ENCODE results near the gene MIGA2.

The MIGA2 gene

DNA sequence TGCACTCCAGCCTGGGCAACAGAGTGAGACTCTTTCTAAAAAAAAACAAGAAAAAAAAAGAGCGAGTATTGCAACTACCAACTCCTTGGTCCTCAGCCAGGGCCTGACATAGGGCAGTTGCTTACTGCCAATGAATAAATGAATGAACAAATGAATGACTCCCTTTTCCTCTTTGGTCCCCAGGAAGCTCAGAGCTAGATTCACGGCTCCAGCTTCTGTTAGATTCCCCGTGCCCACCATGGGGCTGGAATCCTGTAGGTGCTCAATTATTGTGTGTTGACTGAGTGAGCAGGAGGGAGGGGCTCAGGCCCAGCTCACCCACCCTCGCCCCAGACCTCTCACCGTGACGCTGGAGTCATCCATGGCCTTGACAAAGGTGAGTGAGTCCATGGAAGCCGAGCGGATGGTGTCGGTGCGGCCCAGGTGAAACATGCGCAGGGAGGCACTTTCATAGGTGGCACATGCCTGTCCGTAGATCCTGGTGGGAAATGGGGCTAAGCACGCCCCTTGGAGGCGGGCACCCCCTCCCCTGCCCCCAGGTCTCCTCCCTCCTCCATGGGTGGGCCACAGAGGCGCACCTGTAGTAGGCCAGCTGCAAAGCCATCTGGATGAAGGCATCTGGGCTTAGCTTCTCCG, 61.4 kb downstream of the MIGA2 start:
- no peak for TF ChIP-seq ZFX (IDR thresholded peaks at IDR 0.05; ENCODE audit: borderline replicate concordance)
- TF ChIP-seq, protein P1, sequence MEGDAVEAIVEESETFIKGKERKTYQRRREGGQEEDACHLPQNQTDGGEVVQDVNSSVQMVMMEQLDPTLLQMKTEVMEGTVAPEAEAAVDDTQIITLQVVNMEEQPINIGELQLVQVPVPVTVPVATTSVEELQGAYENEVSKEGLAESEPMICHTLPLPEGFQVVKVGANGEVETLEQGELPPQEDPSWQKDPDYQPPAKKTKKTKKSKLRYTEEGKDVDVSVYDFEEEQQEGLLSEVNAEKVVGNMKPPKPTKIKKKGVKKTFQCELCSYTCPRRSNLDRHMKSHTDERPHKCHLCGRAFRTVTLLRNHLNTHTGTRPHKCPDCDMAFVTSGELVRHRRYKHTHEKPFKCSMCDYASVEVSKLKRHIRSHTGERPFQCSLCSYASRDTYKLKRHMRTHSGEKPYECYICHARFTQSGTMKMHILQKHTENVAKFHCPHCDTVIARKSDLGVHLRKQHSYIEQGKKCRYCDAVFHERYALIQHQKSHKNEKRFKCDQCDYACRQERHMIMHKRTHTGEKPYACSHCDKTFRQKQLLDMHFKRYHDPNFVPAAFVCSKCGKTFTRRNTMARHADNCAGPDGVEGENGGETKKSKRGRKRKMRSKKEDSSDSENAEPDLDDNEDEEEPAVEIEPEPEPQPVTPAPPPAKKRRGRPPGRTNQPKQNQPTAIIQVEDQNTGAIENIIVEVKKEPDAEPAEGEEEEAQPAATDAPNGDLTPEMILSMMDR (IDR thresholded peaks at IDR 0.05), result no peak
- no peak overlapping the region for H3K27ac ChIP-seq

DNA sequence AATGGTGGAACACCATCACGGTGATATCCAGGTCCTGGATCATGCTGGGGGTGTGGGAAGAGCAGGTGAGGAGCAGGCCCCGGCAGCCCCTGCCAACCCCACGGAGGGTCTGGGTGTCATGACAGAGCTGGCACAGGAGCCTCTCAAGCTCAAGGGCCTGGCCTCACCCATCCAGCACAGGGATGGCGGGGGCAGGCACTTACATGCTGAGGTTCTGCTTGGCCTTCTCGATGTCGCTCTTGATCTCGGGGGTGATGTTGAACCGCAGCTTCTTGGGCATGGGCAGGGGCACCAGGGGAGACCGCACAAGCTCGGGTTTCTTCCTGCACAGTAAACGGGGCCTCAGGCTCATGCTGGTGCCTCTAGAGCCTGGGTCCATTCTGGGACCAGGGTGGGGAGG, 61.9 kb downstream of the MIGA2 start:
- H3K27ac ChIP-seq, result no peak overlapping the region
- no peak for TF ChIP-seq ZFX (IDR thresholded peaks at IDR 0.05; ENCODE audit: borderline replicate concordance)
- TF ChIP-seq, protein P1 (IDR thresholded peaks at IDR 0.05), result no peak

DNA sequence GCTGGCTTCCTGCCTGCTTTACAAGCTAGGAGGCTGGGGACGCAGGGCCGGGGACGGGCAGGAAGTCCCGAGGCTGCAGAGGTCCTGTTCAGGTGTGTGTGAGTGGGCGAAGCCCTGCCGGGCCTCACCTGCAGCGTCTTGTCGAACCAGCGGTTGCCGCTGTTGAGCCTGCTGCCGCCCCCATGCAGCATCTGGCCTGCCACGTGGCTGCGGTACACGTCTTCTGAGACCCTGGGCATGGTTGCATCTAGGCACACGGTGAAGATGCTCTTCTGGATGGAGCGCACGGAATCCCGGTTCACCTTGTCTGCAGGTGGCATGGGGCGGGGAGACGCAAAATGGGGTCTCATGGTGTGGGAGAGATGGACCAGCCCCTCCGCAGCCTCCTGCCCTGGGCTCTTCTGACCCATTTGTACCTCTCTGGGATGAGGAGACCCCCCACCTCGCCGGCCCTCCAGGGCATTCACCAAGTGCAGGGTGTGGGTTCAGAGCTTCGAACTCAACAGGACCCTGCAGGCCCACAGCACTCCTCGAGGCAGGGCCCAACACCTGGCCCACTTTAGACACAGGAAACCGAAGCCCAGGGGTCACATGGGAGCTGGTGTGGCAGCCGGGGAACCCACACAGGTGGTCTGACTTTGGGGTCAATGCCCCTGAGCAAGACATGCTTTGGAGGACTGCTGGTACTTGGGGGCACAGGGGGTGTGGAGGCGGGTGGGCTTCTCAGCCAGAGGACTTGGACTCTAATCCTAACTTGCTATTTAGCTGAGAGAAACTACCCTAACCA, 64.2 kb downstream of the MIGA2 start:
- no peak overlapping the region for H3K27ac ChIP-seq
- TF ChIP-seq, protein P1 (IDR thresholded peaks at IDR 0.05), result no peak
- no peak for TF ChIP-seq ZFX (IDR thresholded peaks at IDR 0.05; ENCODE audit: borderline replicate concordance)

DNA sequence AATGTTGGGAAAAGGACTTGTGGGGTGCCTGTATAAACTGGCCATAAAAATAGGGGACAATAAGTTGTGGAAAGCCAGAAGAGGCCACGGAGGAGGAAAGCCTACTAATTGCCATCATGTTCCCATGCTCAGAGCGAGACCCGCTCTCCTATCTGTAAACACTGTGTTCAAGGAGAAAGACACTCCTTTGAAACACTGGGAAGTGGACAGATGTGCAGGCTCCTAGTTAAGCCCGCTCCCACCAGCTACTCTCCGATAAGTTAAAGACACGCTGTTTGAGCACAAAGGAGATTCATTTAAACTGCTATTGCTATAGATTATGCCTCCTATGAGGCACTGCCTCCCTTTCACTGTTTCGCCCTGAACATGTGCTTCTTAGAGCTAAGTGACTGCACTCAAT, 64.9 kb downstream of the MIGA2 start:
- H3K27ac ChIP-seq, result no peak overlapping the region
- no peak for TF ChIP-seq ZFX (IDR thresholded peaks at IDR 0.05; ENCODE audit: borderline replicate concordance)
- TF ChIP-seq, protein P1 (IDR thresholded peaks at IDR 0.05), result no peak

DNA sequence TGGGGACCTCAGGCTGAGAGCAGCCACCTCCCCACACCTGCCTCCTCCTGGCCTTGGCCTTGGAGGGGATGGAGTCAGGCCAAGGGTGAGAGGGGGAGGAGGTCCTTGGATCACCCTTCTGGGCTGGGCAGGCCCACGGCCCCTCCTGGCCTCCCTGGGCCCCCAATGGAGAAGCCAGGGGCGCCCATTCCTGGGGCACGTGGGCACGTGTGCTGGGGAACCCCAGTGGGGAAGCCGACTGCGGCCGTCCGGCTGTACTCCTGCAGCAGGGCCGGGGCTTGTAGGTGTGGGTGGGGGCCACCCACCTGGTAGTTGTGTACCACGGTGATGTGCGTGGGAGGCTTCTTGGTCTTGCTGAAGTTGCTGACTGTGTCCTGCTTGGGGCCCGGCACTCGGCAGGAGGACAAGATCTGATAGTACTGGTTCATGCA, 65.7 kb downstream of the MIGA2 start:
- TF ChIP-seq, protein P1 (IDR thresholded peaks at IDR 0.05), result no peak
- no peak for TF ChIP-seq ZFX (IDR thresholded peaks at IDR 0.05; ENCODE audit: borderline replicate concordance)
- no peak overlapping the region for H3K27ac ChIP-seq

DNA sequence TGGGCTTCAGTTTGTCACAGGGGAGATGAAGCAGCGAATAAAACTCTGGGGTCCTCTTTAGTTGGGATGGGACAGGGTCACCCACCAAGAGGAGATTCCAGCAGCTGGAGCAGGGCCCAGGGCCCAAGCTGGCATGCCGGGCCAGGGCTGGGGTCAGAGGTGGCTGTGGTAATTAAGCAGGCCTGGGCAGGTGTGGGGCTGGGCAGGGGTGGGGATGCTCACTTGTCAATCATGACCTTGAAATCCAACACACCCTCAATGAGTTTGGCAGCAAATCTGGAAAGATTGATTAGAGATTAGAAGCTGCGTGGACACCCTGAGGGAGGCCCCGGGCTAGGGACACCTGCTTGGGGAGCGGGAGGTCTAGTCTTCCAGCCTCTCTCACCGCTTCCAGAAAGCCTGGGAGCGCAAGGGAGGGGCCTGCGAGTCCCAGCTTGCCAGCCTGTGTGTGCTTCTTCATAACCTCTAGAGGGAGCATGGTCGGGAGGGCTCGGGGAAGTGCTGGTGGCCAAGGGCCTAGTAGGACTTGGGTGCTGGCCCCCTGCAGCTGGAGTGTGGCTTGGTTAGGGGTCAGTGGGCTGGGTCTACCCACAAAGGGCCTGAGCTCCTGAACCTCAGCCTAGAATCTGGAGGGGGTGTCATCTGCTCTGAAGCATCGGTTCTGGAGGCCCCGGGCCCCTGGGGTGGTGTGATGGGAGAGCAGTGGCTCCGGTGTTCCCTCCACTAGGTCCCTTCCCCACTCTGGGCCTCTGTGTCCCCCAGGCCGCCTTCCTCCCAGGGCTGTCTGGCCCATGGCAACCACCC, 66.6 kb downstream of the MIGA2 start:
- H3K27ac ChIP-seq, result no peak overlapping the region
- TF ChIP-seq, protein P1 (IDR thresholded peaks at IDR 0.05), result peak; percentile 47
- no peak for TF ChIP-seq ZFX (IDR thresholded peaks at IDR 0.05; ENCODE audit: borderline replicate concordance)

All from 22Rv1 (cell line).